B cell (primary cell): ENCODE results near the gene PDE6B. TPM values are rescaled to one million over a fixed set of nuclear protein-coding genes. Genes with fewer than 3 reads are reported as not detected.

ENCODE experiments used
- ATAC-seq: fragments of 200-7000 bp; cut with Tn5 transposase; one replicate; pipeline ENCODE4 v1.10.0; 2021; ENCODE audit warnings: low read depth, mild to moderate bottlenecking, moderate number of reproducible peaks, moderate library complexity
- CTCF ChIA-PET: fragments of 350-600 bp; sonication (Branson Sonifier 250); formaldehyde crosslinking; loops from one replicate; lab custom pipeline; 2021; ENCODE audit warnings: antibody characterized with exemption, inconsistent platforms; lab: Charles Lee
- POLR2A ChIA-PET: fragments of 350-600 bp; sonication (Branson Sonifier 250); formaldehyde crosslinking; loops from one replicate; lab custom pipeline; 2021; ENCODE audit warnings: antibody characterized with exemption; lab: Charles Lee
- DNase-seq: peaks from one replicate; pipeline ENCODE4 v3.0.0; 2013
- H2AFZ ChIP-seq: 2 replicates; pipeline ENCODE4 v1.6.1; 2012; ENCODE audit warnings: mild to moderate bottlenecking, low read depth, low read length; ENCODE audit not compliant: insufficient read depth, poor library complexity, severe bottlenecking
- H3K27ac ChIP-seq, 2 donors: 1 replicate in 1 of 2; 2 replicates in 1 of 2; pipeline ENCODE4 v1.5.1; 2012 to 2013; ENCODE audit warnings: low read length in 2 of 2, mild to moderate bottlenecking in 2 of 2, moderate library complexity in 1 of 2
- H3K27me3 ChIP-seq, 4 experiments: fragments of 200-600 bp in 1 of 4; sonication (generic) in 1 of 4; replicated peaks in 1 of 4; 1 replicate in 2 of 4; 2 replicates in 2 of 4; pipeline versions ENCODE4 v1.6.1 to v1.7.0; 2013 to 2016; ENCODE audit warnings: low read length in 3 of 4, mild to moderate bottlenecking in 2 of 4, mixed read lengths in 1 of 4, moderate library complexity in 1 of 4; ENCODE audit not compliant: insufficient read depth in 4 of 4, control insufficient read depth in 3 of 4; ENCODE audit errors: control extremely low read depth in 1 of 4
- H3K36me3 ChIP-seq, 2 experiments: replicated peaks in 1 of 2; 1 replicate in 1 of 2; 2 replicates in 1 of 2; pipeline versions ENCODE4 v1.6.1 to v1.7.1; 2013; ENCODE audit warnings: low read length in 1 of 2; ENCODE audit not compliant: insufficient read depth in 2 of 2, control insufficient read depth in 1 of 2; ENCODE audit errors: control extremely low read depth in 1 of 2, extremely low read depth in 1 of 2
- H3K4me1 ChIP-seq, 2 donors: fragments of 200-600 bp in 1 of 2; sonication (generic) in 1 of 2; 1 replicate in 1 of 2; 2 replicates in 1 of 2; pipeline versions ENCODE4 v1.5.1 to v1.6.1; 2013 to 2017; ENCODE audit warnings: low read length in 2 of 2; ENCODE audit not compliant: control insufficient read depth in 2 of 2, insufficient read depth in 2 of 2
- H3K4me2 ChIP-seq: replicated peaks from 2 replicates; pipeline ENCODE3; 2012; ENCODE audit warnings: mild to moderate bottlenecking, low read depth, low read length; ENCODE audit not compliant: poor library complexity, severe bottlenecking
- H3K4me3 ChIP-seq, 5 experiments: fragments of 200-600 bp in 1 of 5; sonication (generic) in 1 of 5; 1 replicate in 3 of 5; 2 replicates in 2 of 5; pipeline versions ENCODE4 v1.5.1 to v1.7.0; 2011 to 2016; ENCODE audit warnings: low read length in 4 of 5, mild to moderate bottlenecking in 4 of 5, low read depth in 2 of 5, control low read depth in 1 of 5, moderate library complexity in 1 of 5; ENCODE audit not compliant: insufficient read depth in 1 of 5; ENCODE audit errors: control extremely low read depth in 1 of 5, extremely low read depth in 1 of 5
- H3K79me2 ChIP-seq: fragments of 200-600 bp; sonication (generic); one replicate; pipeline ENCODE4 v1.6.0; 2016; ENCODE audit warnings: low read length; ENCODE audit not compliant: control insufficient read depth, insufficient read depth
- H3K9ac ChIP-seq: fragments of 200-600 bp; sonication (generic); 2 replicates; pipeline ENCODE4 v1.6.1; 2017; ENCODE audit warnings: mild to moderate bottlenecking, low read length, moderate library complexity
- H3K9me3 ChIP-seq, 3 donors: one replicate each; pipeline versions ENCODE4 v1.6.1 to v1.7.1; 2013; ENCODE audit warnings: low read length in 2 of 3; ENCODE audit not compliant: control insufficient read depth in 2 of 3, insufficient read depth in 1 of 3; ENCODE audit errors: control extremely low read depth in 1 of 3
- H4K20me1 ChIP-seq: 2 replicates; pipeline ENCODE4 v1.6.0; 2012; ENCODE audit warnings: mild to moderate bottlenecking, low read length; ENCODE audit not compliant: insufficient read depth, control insufficient read depth, poor library complexity, severe bottlenecking
- H3K27ac Mint-ChIP-seq: one replicate; pipeline ENCODE4 v1.8.0; 2021; ENCODE audit warnings: mixed read lengths
- H3K27me3 Mint-ChIP-seq: one replicate; pipeline ENCODE4 v1.8.0; 2021; ENCODE audit warnings: mixed read lengths
- H3K4me1 Mint-ChIP-seq: one replicate; pipeline ENCODE4 v1.8.0; 2021; ENCODE audit warnings: mixed read lengths
- H3K4me3 Mint-ChIP-seq: one replicate; pipeline ENCODE4 v1.8.0; 2021; ENCODE audit warnings: mixed read lengths
- H3K9me3 Mint-ChIP-seq: one replicate; pipeline ENCODE4 v1.8.0; 2022; ENCODE audit warnings: mixed read lengths; ENCODE audit not compliant: insufficient read depth
- CTCF ChIP-seq: fragments of 200-600 bp; IDR thresholded peaks from one replicate; pipeline ENCODE4 v1.8.0; 2022; ENCODE audit warnings: antibody characterized with exemption, mild to moderate bottlenecking
- EZH2 ChIP-seq: IDR thresholded peaks from 2 replicates; pipeline ENCODE4 v1.6.1; 2012; ENCODE audit warnings: borderline replicate concordance, low read depth, mild to moderate bottlenecking, moderate library complexity, low read length; ENCODE audit not compliant: insufficient read depth, poor library complexity, severe bottlenecking
- WGBS: methylation state at CpG from one replicate; pipeline ENCODE4 v1.1.5; 2013; ENCODE audit warnings: missing lambda C conversion rate; ENCODE audit not compliant: insufficient coverage; 5-methylcytosine and 5-hydroxymethylcytosine counted together
- intact Hi-C: fragments of 100-400 bp; cut with micrococcal nuclease; formaldehyde crosslinking; loops from one replicate; pipeline ENCODE4 v1.10.0; 2022
- polyA plus RNA-seq: library from polyadenylated mRNA; depleted of rRNA; stranded (reverse); fragments of >200 nt; gene quantifications from 2 replicates; pipeline ENCODE4 v1.2.3, GENCODE V29; 2012
- total RNA-seq, 2 donors: library from RNA; stranded (reverse); fragments of 120-200 nt in 1 of 2; gene quantifications; 1 replicate in 1 of 2; 2 replicates in 1 of 2; pipeline versions ENCODE4 v1.2.3 to v1.2.4, GENCODE V29; 2013 to 2022

Gene PDE6B
- total and polyA plus RNA-seq, 2 donors (not counting 1 experiment from before 2014, with no cell fraction given): 20.0 to 25.2 TPM

DNA sequence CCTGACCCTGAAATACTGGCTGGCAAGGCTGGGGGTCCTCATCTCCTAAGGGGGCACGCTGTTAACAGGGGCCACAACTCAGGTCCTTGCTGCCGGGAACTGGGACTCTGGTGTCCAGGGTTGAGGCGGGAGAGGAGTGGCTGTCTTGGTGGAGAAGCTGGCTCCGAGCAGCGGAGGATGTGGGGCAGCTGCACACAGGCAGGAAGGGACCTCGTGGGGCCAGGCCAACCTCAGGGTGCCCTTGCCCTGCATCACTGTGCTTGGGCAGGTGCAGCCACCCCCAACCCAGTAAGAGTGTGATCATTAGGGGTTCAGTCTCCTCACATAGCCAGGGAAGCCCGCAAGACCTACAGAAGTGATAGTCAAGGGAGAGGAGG lies 12.6 kb upstream of the PDE6B start:
- Histone ChIP-seq H2AFZ (no peak overlapping the region), H3K36me3 (no peaks in the 10 kb centered on the region), H3K27me3 (peaks cover 0 to 2% (median 0%) of the 10 kb centered on the region in 4 experiments), H3K79me2 (no peaks in the 10 kb centered on the region), H3K4me2 (no peak overlapping the region), H4K20me1 (no peaks in the 10 kb centered on the region), H3K4me3 (no peak overlapping the region), H3K27ac (no peak overlapping the region), H3K9ac (no peak overlapping the region), H3K4me1 (no peaks in the 10 kb centered on the region), H3K9me3 (peaks cover 0 to 16% (median 0%) of the 10 kb centered on the region in 3 donors)
- no peak for TF ChIP-seq CTCF
- no peak for TF ChIP-seq EZH2
- no peak for ATAC-seq
- peaks cover 16% of the 10 kb centered on the region for H3K27me3 Mint-ChIP-seq
- intact Hi-C loops: no loop called here
- ChIA-PET CTCF (no interaction called here), POLR2A (no interaction called here)
- H3K4me3 Mint-ChIP-seq: no peak overlapping the region
- WGBS: 94% methylated on average over 6 of the region's 7 CpGs
- no peaks in the 10 kb centered on the region for H3K4me1 Mint-ChIP-seq
- no peak overlapping the region for H3K27ac Mint-ChIP-seq
- no peak for DNase-seq
- no peaks in the 10 kb centered on the region for H3K9me3 Mint-ChIP-seq

- Histone ChIP-seq H3K4me3 (no peak overlapping the region), H3K27me3 (peaks cover 0 to 2% (median 0%) of the 10 kb centered on the region in 4 experiments), H3K9me3 (peaks cover 0 to 20% (median 0%) of the 10 kb centered on the region in 3 donors), H4K20me1 (no peaks in the 10 kb centered on the region), H3K36me3 (no peaks in the 10 kb centered on the region), H3K4me2 (no peak overlapping the region), H3K4me1 (no peaks in the 10 kb centered on the region), H3K79me2 (no peaks in the 10 kb centered on the region), H3K9ac (no peak overlapping the region), H2AFZ (no peak overlapping the region), H3K27ac (no peak overlapping the region)
- Mint-ChIP-seq H3K9me3 (no peaks in the 10 kb centered on the region), H3K27me3 (peaks cover 20% of the 10 kb centered on the region), H3K4me1 (no peaks in the 10 kb centered on the region), H3K27ac (no peak overlapping the region), H3K4me3 (no peak overlapping the region)
- ChIA-PET POLR2A (no interaction called here), CTCF (no interaction called here)
- no peak for TF ChIP-seq EZH2
- DNase-seq: no peak
- WGBS: 86% methylated on average over 9 of the region's 9 CpGs
- no peak for ATAC-seq
- intact Hi-C loops: no loop called here
Observed at GRCh38 chr4:613126-613525, 12.2 kb upstream of the PDE6B start.
